GM23248 (cell line): ENCODE results near the gene UVRAG. TPM values are rescaled to one million over a fixed set of nuclear protein-coding genes. Genes with fewer than 3 reads are reported as not detected.

Source experiments
- DNase-seq: peaks from one replicate; pipeline ENCODE4 v3.0.0-alpha.2; 2015
- H2AFZ ChIP-seq: fragments of 200-600 bp; sonication (generic); 2 replicates; pipeline ENCODE4 v1.6.1; 2016; ENCODE audit warnings: antibody characterized with exemption
- H3F3A ChIP-seq: fragments of 200-600 bp; sonication (generic); 2 replicates; pipeline ENCODE4 v1.6.1; 2016; ENCODE audit warnings: mild to moderate bottlenecking, antibody characterized with exemption, mixed run types; ENCODE audit not compliant: insufficient read depth
- H3K27ac ChIP-seq: fragments of 200-600 bp; sonication (generic); 2 replicates; pipeline ENCODE4 v1.5.1; 2016; ENCODE audit warnings: mild to moderate bottlenecking
- H3K27me3 ChIP-seq: fragments of 200-600 bp; sonication (generic); replicated peaks from 2 replicates; pipeline ENCODE4 v1.6.1; 2016; ENCODE audit warnings: mild to moderate bottlenecking; ENCODE audit not compliant: insufficient read depth
- H3K36me3 ChIP-seq: fragments of 200-600 bp; sonication (generic); 2 replicates; pipeline ENCODE4 v1.6.1; 2016; ENCODE audit warnings: low read depth, mild to moderate bottlenecking
- H3K4me1 ChIP-seq: fragments of 200-600 bp; sonication (generic); 2 replicates; pipeline ENCODE4 v1.6.1; 2016; ENCODE audit warnings: mild to moderate bottlenecking; ENCODE audit not compliant: insufficient read depth
- H3K4me2 ChIP-seq: fragments of 200-600 bp; sonication (generic); one replicate; pipeline ENCODE4 v1.6.1; 2016; ENCODE audit warnings: mild to moderate bottlenecking; ENCODE audit not compliant: unreplicated experiment
- H3K4me3 ChIP-seq: fragments of 200-600 bp; sonication (generic); 2 replicates; pipeline ENCODE4 v1.5.1; 2016; ENCODE audit warnings: mild to moderate bottlenecking
- H3K79me2 ChIP-seq: fragments of 200-600 bp; sonication (generic); 2 replicates; pipeline ENCODE4 v1.6.1; 2016; ENCODE audit warnings: mild to moderate bottlenecking; ENCODE audit not compliant: insufficient read depth
- H3K9ac ChIP-seq: fragments of 200-600 bp; sonication (generic); 2 replicates; pipeline ENCODE4 v1.6.1; 2016; ENCODE audit warnings: mild to moderate bottlenecking
- H3K9me2 ChIP-seq: fragments of 200-600 bp; sonication (generic); 2 replicates; pipeline ENCODE4 v1.6.1; 2016; ENCODE audit warnings: mixed run types, mild to moderate bottlenecking, moderate library complexity; ENCODE audit not compliant: insufficient read depth
- H3K9me3 ChIP-seq: fragments of 200-600 bp; sonication (generic); one replicate; pipeline ENCODE4 v1.6.1; 2017; ENCODE audit warnings: low read depth
- H4K20me1 ChIP-seq: fragments of 200-600 bp; sonication (generic); 2 replicates; pipeline ENCODE4 v1.6.0; 2016; ENCODE audit not compliant: insufficient read depth
- EZH2 ChIP-seq: fragments of 200-600 bp; sonication (generic); IDR thresholded peaks from 2 replicates; pipeline ENCODE4 v1.6.1; 2018; ENCODE audit warnings: antibody characterized with exemption, mild to moderate bottlenecking; ENCODE audit not compliant: insufficient read depth, poor library complexity, severe bottlenecking
- EZH2phosphoT487 ChIP-seq: fragments of 200-600 bp; sonication (generic); IDR thresholded peaks from 2 replicates; pipeline ENCODE4 v1.6.1; 2018; ENCODE audit warnings: antibody characterized with exemption, moderate library complexity, mild to moderate bottlenecking, low read depth; ENCODE audit not compliant: insufficient read depth
- WGBS, 2 experiments: methylation state at CpG; one replicate each; pipeline ENCODE4 v1.1.6; 2015 to 2017; ENCODE audit warnings: low lambda C conversion rate in 2 of 2, low coverage in 1 of 2; ENCODE audit errors: missing lambda C conversion rate in 2 of 2; 5-methylcytosine and 5-hydroxymethylcytosine counted together
- in situ Hi-C: fragments of 300-500 bp; cut with MboI; formaldehyde crosslinking; loops from 2 replicates; pipeline ENCODE4 v1.15.0; 2020
- polyA plus RNA-seq: library from polyadenylated mRNA; unstranded; fragments of >200 nt; fragmentation: Nextera tagmentation; extraction: Ambion mirVana; gene quantifications from 2 replicates; pipeline ENCODE4 v1.2.1, GENCODE V29; 2016
- total RNA-seq: library from RNA; depleted of rRNA; stranded (reverse); fragments of >200 nt; shearing (Covaris generic); gene quantifications from 2 replicates; pipeline ENCODE4 v1.2.3, GENCODE V29; 2014

Gene UVRAG
- total and polyA plus RNA-seq, 2 experiments from 2014 or later, result 9.9 to 11.0 TPM

DNA sequence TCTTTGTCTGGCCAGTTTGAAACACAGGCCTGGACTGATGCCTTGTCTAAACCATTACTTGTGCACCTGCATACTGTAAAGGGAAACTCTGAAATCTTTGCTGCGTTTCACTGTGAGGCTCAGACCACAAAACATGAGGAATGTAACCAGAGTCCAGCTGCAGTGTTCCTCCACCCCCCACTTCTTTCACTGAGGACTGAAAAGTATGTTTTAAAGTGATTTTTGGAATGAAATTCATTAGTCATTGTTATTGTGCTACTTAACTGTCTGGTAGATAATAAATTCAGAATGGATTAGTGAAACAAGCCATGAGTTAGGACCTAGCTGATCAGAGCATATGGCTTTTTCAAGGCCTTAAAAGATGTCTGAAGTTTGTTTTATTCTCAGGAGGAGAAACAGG is 210.1 kb downstream of the UVRAG start:
- H4K20me1 ChIP-seq, result no peaks in the 10 kb centered on the region
- H3K4me3 ChIP-seq, result no peak overlapping the region
- TF ChIP-seq EZH2, result no peak
- no peak for TF ChIP-seq EZH2phosphoT487
- no peak overlapping the region for H2AFZ ChIP-seq
- H3K4me1 ChIP-seq, result peaks cover 25% of the 10 kb centered on the region
- 0% methylated on average over 1 of the region's 1 CpG for WGBS, 2 experiments
- no peaks in the 10 kb centered on the region for H3K9me3 ChIP-seq
- peak overlapping the region; percentile 32 for H3K4me2 ChIP-seq
- H3K79me2 ChIP-seq, result no peaks in the 10 kb centered on the region
- H3K27ac ChIP-seq, result peak overlapping the region; percentile 31; the same call in 1 of the 2 replicates
- in situ Hi-C loops, result no loop called here
- no peaks in the 10 kb centered on the region for H3K9me2 ChIP-seq
- peak; percentile 66 for DNase-seq
- H3K36me3 ChIP-seq, result peaks cover 5% of the 10 kb centered on the region; the same call in 1 of the 2 replicates
- peaks cover 28% of the 10 kb centered on the region for H3F3A ChIP-seq
- no peaks in the 10 kb centered on the region for H3K27me3 ChIP-seq
- H3K9ac ChIP-seq, result peak overlapping the region; percentile 7; the same call in 1 of the 2 replicates

DNA sequence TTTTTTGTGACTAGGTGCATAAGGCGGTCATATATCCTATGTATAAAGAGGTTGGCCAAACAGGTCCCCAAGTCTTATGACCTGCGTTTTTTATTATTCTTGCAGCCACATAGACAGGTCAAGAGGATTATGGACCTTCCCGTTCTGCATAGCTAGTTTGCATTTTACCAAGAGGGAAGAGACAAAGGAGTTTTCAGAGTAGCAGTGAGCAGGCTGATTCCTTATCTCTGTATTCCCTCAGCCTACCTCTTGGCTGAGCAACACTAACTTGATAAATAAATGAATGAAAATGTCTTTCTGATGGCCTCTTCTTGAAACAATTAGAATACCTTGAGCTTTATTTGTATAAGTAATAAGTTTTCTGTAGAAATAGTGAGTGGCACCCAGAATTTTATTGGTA is 210.8 kb downstream of the UVRAG start:
- no peak for DNase-seq
- no peaks in the 10 kb centered on the region for H3K9me3 ChIP-seq
- H3F3A ChIP-seq, result peaks cover 28% of the 10 kb centered on the region
- TF ChIP-seq EZH2phosphoT487, result no peak
- no peak for TF ChIP-seq EZH2
- H3K9me2 ChIP-seq, result no peaks in the 10 kb centered on the region
- peaks cover 31% of the 10 kb centered on the region for H3K4me1 ChIP-seq
- 91 to 95% methylated on average over 3 of the region's 3 CpGs for WGBS, 2 experiments
- no peaks in the 10 kb centered on the region for H4K20me1 ChIP-seq
- no peaks in the 10 kb centered on the region for H3K27me3 ChIP-seq
- no peak overlapping the region for H2AFZ ChIP-seq
- in situ Hi-C loops, result no loop called here
- no peak overlapping the region for H3K4me3 ChIP-seq
- H3K27ac ChIP-seq, result no peak overlapping the region
- no peak overlapping the region for H3K4me2 ChIP-seq
- no peaks in the 10 kb centered on the region for H3K79me2 ChIP-seq
- no peak overlapping the region for H3K9ac ChIP-seq
- H3K36me3 ChIP-seq, result peaks cover 5% of the 10 kb centered on the region; the same call in 1 of the 2 replicates

DNA sequence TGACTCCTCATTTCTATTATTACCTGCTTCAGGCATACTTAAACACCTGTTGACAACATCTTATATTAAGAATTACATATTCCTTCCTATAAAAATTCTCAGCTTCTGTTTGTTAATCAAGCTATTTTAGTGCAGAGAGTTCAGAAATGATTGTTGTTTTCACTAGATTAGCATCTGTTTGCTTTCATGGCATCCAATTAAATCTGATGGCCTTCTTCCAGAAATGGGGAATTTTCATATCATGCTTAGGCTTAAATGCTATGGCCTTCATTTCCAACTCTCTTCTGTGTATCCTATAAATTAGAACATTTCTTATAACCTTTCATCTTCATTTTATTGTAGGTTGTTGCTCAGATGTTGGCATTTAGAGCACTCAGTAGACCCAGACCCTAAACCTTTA is 211.3 kb downstream of the UVRAG start:
- H3F3A ChIP-seq, result peaks cover 28% of the 10 kb centered on the region
- H3K27ac ChIP-seq, result no peak overlapping the region
- no peak overlapping the region for H3K4me2 ChIP-seq
- peaks cover 5% of the 10 kb centered on the region; the same call in 1 of the 2 replicates for H3K36me3 ChIP-seq
- in situ Hi-C loops, result no loop called here
- H3K4me3 ChIP-seq, result no peak overlapping the region
- TF ChIP-seq EZH2phosphoT487, result no peak
- no peak for TF ChIP-seq EZH2
- H3K79me2 ChIP-seq, result no peaks in the 10 kb centered on the region
- no peaks in the 10 kb centered on the region for H3K27me3 ChIP-seq
- no peaks in the 10 kb centered on the region for H3K9me2 ChIP-seq
- H3K9me3 ChIP-seq, result no peaks in the 10 kb centered on the region
- no peaks in the 10 kb centered on the region for H4K20me1 ChIP-seq
- DNase-seq, result no peak
- H3K9ac ChIP-seq, result no peak overlapping the region
- no peak overlapping the region for H2AFZ ChIP-seq
- H3K4me1 ChIP-seq, result peaks cover 35% of the 10 kb centered on the region

DNA sequence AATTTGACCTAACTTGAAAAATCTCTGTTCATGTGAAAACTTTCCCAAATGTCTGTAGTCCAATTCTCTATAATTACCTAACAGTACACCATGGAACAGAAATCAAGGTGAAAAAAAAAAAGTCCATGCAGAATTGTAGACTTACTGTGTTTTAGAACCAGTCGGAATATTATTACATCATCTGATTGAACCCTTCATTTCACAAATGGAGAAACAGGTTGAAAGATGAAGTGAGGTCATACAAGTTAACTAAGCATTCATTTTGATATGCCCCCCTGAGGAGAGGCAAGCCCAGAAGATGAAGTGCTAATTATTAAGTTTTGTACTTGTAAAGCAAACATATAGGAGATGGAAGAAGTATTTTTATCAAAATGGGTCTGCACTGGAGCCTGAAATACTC is 211.9 kb downstream of the UVRAG start:
- in situ Hi-C loops, result no loop called here
- peaks cover 40% of the 10 kb centered on the region for H3K4me1 ChIP-seq

DNA sequence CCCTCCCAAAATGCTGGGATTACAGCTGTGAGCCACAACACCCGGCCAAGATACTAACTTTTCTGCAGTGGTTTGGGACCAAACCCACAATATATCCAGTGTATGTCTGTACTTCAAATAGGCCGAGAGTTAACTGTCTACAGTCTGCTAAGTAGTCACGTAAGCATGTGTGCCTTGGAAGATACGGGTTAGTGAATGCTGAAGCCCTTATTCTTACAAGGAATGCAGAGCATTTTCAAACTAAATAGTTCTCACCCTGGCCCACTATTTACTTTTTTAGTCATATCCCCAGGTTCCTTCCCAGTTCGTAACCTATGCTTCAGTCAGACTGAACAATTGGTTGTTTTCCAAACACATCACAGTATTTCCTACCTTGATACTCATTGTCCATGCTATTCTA is 215.3 kb downstream of the UVRAG start:
- in situ Hi-C loops, result no loop called here
- Histone ChIP-seq H3K4me2 (no peak overlapping the region), H2AFZ (no peak overlapping the region), H3K4me1 (peaks cover 33% of the 10 kb centered on the region), H3K79me2 (no peaks in the 10 kb centered on the region), H3K9me2 (no peaks in the 10 kb centered on the region), H3K27me3 (no peaks in the 10 kb centered on the region), H3K9ac (no peak overlapping the region), H3K36me3 (no peaks in the 10 kb centered on the region), H3K4me3 (no peak overlapping the region), H3F3A (peaks cover 13% of the 10 kb centered on the region), H3K27ac (no peak overlapping the region), H3K9me3 (no peaks in the 10 kb centered on the region), H4K20me1 (no peaks in the 10 kb centered on the region)
- DNase-seq, result no peak
- 78 to 79% methylated on average over 5 of the region's 5 CpGs for WGBS, 2 experiments
- TF ChIP-seq EZH2phosphoT487, result no peak
- no peak for TF ChIP-seq EZH2

More for the DNA sequence above, 211.9 kb downstream of the UVRAG start:
- no peaks in the 10 kb centered on the region for H3K79me2 ChIP-seq
- no peak overlapping the region for H3K27ac ChIP-seq
- no peak overlapping the region for H2AFZ ChIP-seq
- H3K4me3 ChIP-seq, result no peak overlapping the region
- H3K9me2 ChIP-seq, result no peaks in the 10 kb centered on the region
- DNase-seq, result no peak
- 93 to 96% methylated on average over 1 of the region's 1 CpG for WGBS, 2 experiments
- H3F3A ChIP-seq, result peaks cover 28% of the 10 kb centered on the region
- no peaks in the 10 kb centered on the region for H3K27me3 ChIP-seq
- H3K9ac ChIP-seq, result no peak overlapping the region
- H4K20me1 ChIP-seq, result no peaks in the 10 kb centered on the region
- H3K36me3 ChIP-seq, result peaks cover 5% of the 10 kb centered on the region; the same call in 1 of the 2 replicates
- TF ChIP-seq EZH2 (no peak), EZH2phosphoT487 (no peak)
- no peaks in the 10 kb centered on the region for H3K9me3 ChIP-seq
- no peak overlapping the region for H3K4me2 ChIP-seq
